Measurements from ENCODE around the gene DAGLB.

DNA sequence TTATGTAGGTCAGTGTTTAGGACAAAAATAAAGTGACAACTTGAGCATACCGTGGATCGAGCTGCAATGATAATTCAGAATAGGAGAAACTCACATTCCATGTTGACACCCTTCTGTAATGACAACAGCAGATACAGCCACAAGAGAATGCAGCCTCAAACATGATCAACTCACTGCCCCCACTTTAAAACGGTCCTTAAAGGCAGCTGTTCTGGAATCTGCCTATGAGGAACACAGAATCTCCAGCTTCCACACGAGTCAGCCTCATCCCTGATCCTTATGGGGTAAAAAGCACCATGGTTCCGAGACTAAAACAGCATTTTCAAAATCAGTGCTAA lies 32.5 kb upstream of the DAGLB start:
- no peak for TF ChIP-seq RAD21 (IDR thresholded peaks at IDR 0.05; ENCODE audit: insufficient read depth, low read depth, low read length)
- no peak for TF ChIP-seq NFIC (IDR thresholded peaks at IDR 0.05; ENCODE audit: low read depth, low read length)
- no peak for TF ChIP-seq ELK1 (IDR thresholded peaks at IDR 0.05; ENCODE audit: low read depth, low read length)
- no peak for TF ChIP-seq CTCF (IDR thresholded peaks at IDR 0.05 in 2 of 3, conservative IDR thresholded peaks at IDR 0.05 in 1 of 3; ENCODE audit: control insufficient read depth in 2 of 3, extremely low read depth in 1 of 3, insufficient read depth in 1 of 3, low read depth in 3 of 3, low read length in 3 of 3)
- TF ChIP-seq TAF1 (IDR thresholded peaks at IDR 0.05; ENCODE audit: borderline replicate concordance, low read depth, low read length): no peak
- no peak for TF ChIP-seq STAT1 (conservative IDR thresholded peaks at IDR 0.05)
- no peak for TF ChIP-seq ZNF24 (IDR thresholded peaks at IDR 0.05)
- no peak for TF ChIP-seq SIX5 (IDR thresholded peaks at IDR 0.05; ENCODE audit: low read depth, low read length, severe bottlenecking)
- no peak for TF ChIP-seq POLR2AphosphoS5 (IDR thresholded peaks at IDR 0.05; ENCODE audit: low read length)
- TF ChIP-seq EZH2 (IDR thresholded peaks at IDR 0.05; ENCODE audit: borderline replicate concordance, control insufficient read depth, low read depth, low read length): no peak
- no peak for TF ChIP-seq NR2C2 (IDR thresholded peaks at IDR 0.05; ENCODE audit: borderline replicate concordance, control insufficient read depth, insufficient read length, low read depth)
